ENCODE results near the gene SLC7A9. TPM values are rescaled to one million over a fixed set of nuclear protein-coding genes. Genes with fewer than 3 reads are reported as not detected.
A peak's percentile ranks its signal among the peaks of the same experiment; 100 is the strongest.

SLC7A9 gene
- total and polyA plus RNA-seq, 2 experiments from 2014 or later: 0.19 TPM; not detected in 1

DNA sequence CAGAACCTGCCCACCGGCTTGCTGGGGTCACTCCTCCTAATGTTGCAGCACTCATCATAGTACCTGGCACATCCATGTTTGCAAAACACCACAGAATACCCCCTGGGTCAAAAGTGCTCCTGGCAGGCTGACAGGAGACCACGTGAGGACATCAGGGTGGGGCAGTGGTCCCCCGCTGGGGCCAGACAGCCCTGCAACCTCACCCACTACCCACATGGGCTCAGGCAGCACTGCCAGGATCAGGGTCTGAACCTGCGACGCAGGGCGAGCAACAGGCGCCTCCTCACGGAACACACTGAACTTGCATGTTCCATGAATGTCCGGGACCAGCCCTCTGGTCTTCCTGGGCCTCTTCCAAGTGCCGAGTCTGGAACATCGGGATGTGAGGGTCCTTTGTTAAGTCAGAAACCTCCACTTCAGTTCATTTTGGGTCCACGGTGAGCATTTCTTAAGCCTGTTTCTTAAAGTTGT, 1.4 kb upstream of the SLC7A9 start:
- ATAC-seq (no peak), DNase-seq (ENCODE audit: low spot score) (no peak)
- Histone ChIP-seq H3K27me3 (ENCODE audit: insufficient read depth) (no peaks in the 10 kb centered on the region), H3K4me3 (no peak overlapping the region), H3K36me3 (ENCODE audit: insufficient read depth) (no peaks in the 10 kb centered on the region), H3K4me2 (no peak overlapping the region), H3K79me2 (replicated peaks; ENCODE audit: insufficient read depth) (no peaks in the 10 kb centered on the region), H3K27ac (ENCODE audit: low read depth) (no peak overlapping the region), H3K9me2 (ENCODE audit: insufficient read depth) (no peaks in the 10 kb centered on the region; the same call in 1 of the 2 replicates), H3K4me1 (ENCODE audit: insufficient read depth) (no peaks in the 10 kb centered on the region), H3F3A (replicated peaks; ENCODE audit: low read depth) (no peaks in the 10 kb centered on the region), H2AFZ (peak overlapping the region; percentile 89; the same call in 1 of the 2 replicates), H4K20me1 (replicated peaks; ENCODE audit: insufficient read depth) (no peaks in the 10 kb centered on the region)
- Mint-ChIP-seq H3K27me3 (ENCODE audit: insufficient read depth, low read depth, poor library complexity) (peaks cover 4% of the 10 kb centered on the region), H3K27ac (no peak overlapping the region), H3K4me3 (no peak overlapping the region), H3K36me3 (ENCODE audit: low read depth) (no peaks in the 10 kb centered on the region), H3K4me1 (peaks cover 11% of the 10 kb centered on the region; the same call in 2 of the 3 replicates), H3K9me3 (no peaks in the 10 kb centered on the region)
- TF ChIP-seq CTCF (conservative IDR thresholded peaks at IDR 0.05; ENCODE audit: low read depth in 2 of 2) (peak in 1 of 2 experiments; percentile 33; a peak in 2 of 4 replicates), ZNF331 (CRISPR knock-in tag; IDR thresholded peaks at IDR 0.05; ENCODE audit: low read depth) (no peak), EZH2phosphoT487 (IDR thresholded peaks at IDR 0.05; ENCODE audit: unreplicated experiment) (no peak), POLR2AphosphoS5 (IDR thresholded peaks at IDR 0.05; ENCODE audit: low read depth) (no peak), EZH2 (IDR thresholded peaks at IDR 0.05; ENCODE audit: low read depth, unreplicated experiment) (no peak), CREB1 (CRISPR knock-in tag; IDR thresholded peaks at IDR 0.05; ENCODE audit: low read depth) (no peak), NANOG (IDR thresholded peaks at IDR 0.05; ENCODE audit: borderline replicate concordance) (no peak)

- H3K27ac Mint-ChIP-seq: no peak overlapping the region
- Histone ChIP-seq H4K20me1 (replicated peaks; ENCODE audit: insufficient read depth) (no peaks in the 10 kb centered on the region), H3K9me2 (ENCODE audit: insufficient read depth) (no peaks in the 10 kb centered on the region; the same call in 1 of the 2 replicates), H3K27ac (ENCODE audit: low read depth) (no peak overlapping the region), H3K4me2 (no peak overlapping the region), H2AFZ (peak overlapping the region; percentile 89), H3F3A (replicated peaks; ENCODE audit: low read depth) (no peaks in the 10 kb centered on the region), H3K4me1 (ENCODE audit: insufficient read depth) (no peaks in the 10 kb centered on the region), H3K27me3 (ENCODE audit: insufficient read depth) (no peaks in the 10 kb centered on the region), H3K4me3 (no peak overlapping the region), H3K36me3 (ENCODE audit: insufficient read depth) (no peaks in the 10 kb centered on the region), H3K79me2 (replicated peaks; ENCODE audit: insufficient read depth) (no peaks in the 10 kb centered on the region)
- H3K4me1 Mint-ChIP-seq: peaks cover 6% of the 10 kb centered on the region; the same call in 2 of the 3 replicates
- no peak overlapping the region for H3K4me3 Mint-ChIP-seq
- H3K36me3 Mint-ChIP-seq (ENCODE audit: low read depth): no peaks in the 10 kb centered on the region
- DNase-seq (ENCODE audit: low spot score) (peak; percentile 54), ATAC-seq (peak; percentile 77)
- H3K9me3 Mint-ChIP-seq: no peaks in the 10 kb centered on the region
- H3K27me3 Mint-ChIP-seq (ENCODE audit: insufficient read depth, low read depth, poor library complexity): peaks cover 2% of the 10 kb centered on the region
- TF ChIP-seq ZNF331 (CRISPR knock-in tag; IDR thresholded peaks at IDR 0.05; ENCODE audit: low read depth) (no peak), ZNF114 (CRISPR knock-in tag; IDR thresholded peaks at IDR 0.05) (no peak), NANOG (IDR thresholded peaks at IDR 0.05; ENCODE audit: borderline replicate concordance) (no peak), REST (IDR thresholded peaks at IDR 0.05; ENCODE audit: unreplicated experiment) (no peak), POLR2AphosphoS5 (IDR thresholded peaks at IDR 0.05; ENCODE audit: low read depth) (no peak), STAT1 (IDR thresholded peaks at IDR 0.05; ENCODE audit: unreplicated experiment) (no peak), EZH2phosphoT487 (IDR thresholded peaks at IDR 0.05; ENCODE audit: unreplicated experiment) (no peak), CREB1 (CRISPR knock-in tag; IDR thresholded peaks at IDR 0.05; ENCODE audit: low read depth) (no peak)
- TF ChIP-seq, protein P1, sequence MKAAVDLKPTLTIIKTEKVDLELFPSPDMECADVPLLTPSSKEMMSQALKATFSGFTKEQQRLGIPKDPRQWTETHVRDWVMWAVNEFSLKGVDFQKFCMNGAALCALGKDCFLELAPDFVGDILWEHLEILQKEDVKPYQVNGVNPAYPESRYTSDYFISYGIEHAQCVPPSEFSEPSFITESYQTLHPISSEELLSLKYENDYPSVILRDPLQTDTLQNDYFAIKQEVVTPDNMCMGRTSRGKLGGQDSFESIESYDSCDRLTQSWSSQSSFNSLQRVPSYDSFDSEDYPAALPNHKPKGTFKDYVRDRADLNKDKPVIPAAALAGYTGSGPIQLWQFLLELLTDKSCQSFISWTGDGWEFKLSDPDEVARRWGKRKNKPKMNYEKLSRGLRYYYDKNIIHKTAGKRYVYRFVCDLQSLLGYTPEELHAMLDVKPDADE (IDR thresholded peaks at IDR 0.05): no peak
These were observed 503 bp upstream of the SLC7A9 start for GRCh38 chr19:32869966-32870573.

All from GM23338 (cell line).